RWPE1 (cell line): ENCODE measurements around the gene EYA2.

Source experiments
- CTCF ChIA-PET: fragments of 350-600 bp; sonication (Branson Sonifier 250); formaldehyde crosslinking; extraction: SDS; loops from one replicate; lab custom pipeline; 2021; lab: Yijun Ruan, JAX
- POLR2A ChIA-PET: fragments of 400-600 bp; formaldehyde crosslinking; extraction: SDS; loops from one replicate; lab custom pipeline; 2020; ENCODE audit warnings: antibody characterized with exemption; ENCODE audit not compliant: low non-redundant PET; lab: Yijun Ruan, JAX
- DNase-seq: peaks from one replicate; pipeline ENCODE4 v3.0.0; 2012; ENCODE audit warnings: low spot score
- H3K27ac ChIP-seq: fragments of 450-650 bp; 2 replicates; pipeline ENCODE4 v1.5.1; 2017
- CTCF ChIP-seq: fragments of 450-650 bp; conservative IDR thresholded peaks from 2 replicates; pipeline ENCODE4 v1.5.1; 2017; ENCODE audit warnings: low read depth, mild to moderate bottlenecking

The EYA2 gene

GRCh38 chr20:47099825-47100441 is 205.3 kb downstream of the EYA2 start:
- CTCF ChIA-PET, result interaction anchor here (0.5 to 0.9 kb wide), 5 partner anchors 9 to 1601 kb away, joined by 3 to 4 read pairs (median 3); no protein-coding TSS in a partner anchor
- no peak for DNase-seq
- H3K27ac ChIP-seq, result no peak overlapping the region
- TF ChIP-seq CTCF, result no peak
- POLR2A ChIA-PET, result no interaction called here

- no peak for TF ChIP-seq CTCF
- DNase-seq, result no peak
- ChIA-PET POLR2A (interaction anchor here (0.6 kb wide), 1 partner anchor 169 kb away, joined by 4 read pairs; no protein-coding TSS in a partner anchor), CTCF (interaction anchor here (0.6 to 0.7 kb wide), 2 partner anchors 267 to 1240 kb away, joined by 3 to 4 read pairs; no protein-coding TSS in a partner anchor)
- no peak overlapping the region for H3K27ac ChIP-seq
These were observed 208.0 kb downstream of the EYA2 start for GRCh38 chr20:47102629-47103028.

GRCh38 chr20:47106786-47107185 is 212.1 kb downstream of the EYA2 start:
- DNase-seq, result no peak
- CTCF ChIA-PET, result interaction anchor here (0.6 kb wide), 1 partner anchor 1850 kb away, joined by 5 read pairs; no protein-coding TSS in a partner anchor
- no peak for TF ChIP-seq CTCF
- H3K27ac ChIP-seq, result no peak overlapping the region
- POLR2A ChIA-PET, result no interaction called here

- TF ChIP-seq CTCF, result no peak
- no peak overlapping the region for H3K27ac ChIP-seq
- DNase-seq, result no peak
- ChIA-PET CTCF (interaction anchor here (0.7 kb wide), 2 partner anchors 9 to 283 kb away, joined by 3 to 6 read pairs; no protein-coding TSS in a partner anchor), POLR2A (no interaction called here)
These were observed 214.4 kb downstream of the EYA2 start for GRCh38 chr20:47108994-47109393.

GRCh38 chr20:47110819-47111218 is 216.2 kb downstream of the EYA2 start:
- no peak overlapping the region for H3K27ac ChIP-seq
- no peak for DNase-seq
- CTCF ChIA-PET, result no interaction called here
- POLR2A ChIA-PET, result no interaction called here
- TF ChIP-seq CTCF, result no peak

GRCh38 chr20:47111576-47111975 is 216.9 kb downstream of the EYA2 start:
- CTCF ChIA-PET, result no interaction called here
- DNase-seq, result no peak
- H3K27ac ChIP-seq, result no peak overlapping the region
- no peak for TF ChIP-seq CTCF
- POLR2A ChIA-PET, result no interaction called here
